PC-9 (cell line): ENCODE measurements around the gene OR2AT4.

ENCODE experiments used
- CTCF ChIP-seq: fragments of 200-600 bp; sonication (generic); conservative IDR thresholded peaks from 2 replicates; pipeline ENCODE4 v1.6.1; 2017; ENCODE audit warnings: mixed run types, antibody characterized with exemption, mild to moderate bottlenecking, moderate library complexity
- EZH2 ChIP-seq: fragments of 200-600 bp; sonication (generic); IDR thresholded peaks from 2 replicates; pipeline ENCODE4 v1.8.0; 2017; ENCODE audit warnings: antibody characterized with exemption, low read depth

DNA sequence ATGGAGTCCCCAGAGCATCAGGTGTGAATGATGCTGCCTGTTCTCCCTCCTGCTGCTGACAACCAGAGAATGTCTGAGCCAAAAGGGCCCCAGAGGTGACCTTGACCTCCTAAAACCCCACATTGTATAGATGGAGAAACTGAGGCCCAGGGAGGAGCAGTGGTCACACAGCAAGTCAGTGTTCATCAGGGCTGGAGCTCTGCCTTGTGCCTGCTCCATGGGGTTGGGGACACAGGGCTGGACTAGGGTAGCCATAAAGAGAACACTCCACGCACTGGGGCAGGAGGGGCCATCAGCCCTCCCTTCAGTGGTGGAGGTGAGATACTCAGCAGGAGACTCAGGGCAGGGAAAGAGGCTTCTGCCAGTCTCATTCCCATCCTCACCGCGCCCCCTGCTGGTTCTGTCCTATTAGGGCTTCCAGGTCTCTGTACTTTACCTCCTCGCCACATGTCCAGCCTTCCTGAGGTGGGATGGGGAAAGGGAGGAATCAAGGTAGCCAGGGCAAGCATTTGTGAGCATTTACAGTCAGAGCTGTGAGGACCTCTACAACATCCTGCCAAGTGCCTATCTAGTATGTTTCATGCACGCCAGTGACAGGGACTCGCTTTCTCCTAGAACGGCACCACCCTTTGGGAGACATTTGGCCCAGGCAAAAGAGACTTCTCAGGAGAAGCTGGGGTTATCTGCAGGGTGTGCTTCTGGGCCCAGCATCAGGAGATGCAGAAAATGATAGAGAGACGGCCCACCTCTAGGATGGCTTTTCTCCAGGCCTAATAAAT is 64.7 kb downstream of the OR2AT4 start:
- TF ChIP-seq CTCF (peak; percentile 89), EZH2 (no peak)
